Measurements from ENCODE around the gene CMC2.

GRCh38 chr16:80993307-80993706 lies 13.4 kb downstream of the CMC2 start:
- TF ChIP-seq POLR2A (IDR thresholded peaks at IDR 0.05; ENCODE audit: low read length) (no peak), GATA1 (IDR thresholded peaks at IDR 0.05; ENCODE audit: low read depth, low read length) (no peak)
